ENCODE measurements around the gene MB. TPM values are rescaled to one million over a fixed set of nuclear protein-coding genes. Genes with fewer than 3 reads are reported as not detected.

MB gene
- total RNA-seq, 4 donors from 2014 or later: 2.2 to 23.4 (median 9.6) TPM

DNA sequence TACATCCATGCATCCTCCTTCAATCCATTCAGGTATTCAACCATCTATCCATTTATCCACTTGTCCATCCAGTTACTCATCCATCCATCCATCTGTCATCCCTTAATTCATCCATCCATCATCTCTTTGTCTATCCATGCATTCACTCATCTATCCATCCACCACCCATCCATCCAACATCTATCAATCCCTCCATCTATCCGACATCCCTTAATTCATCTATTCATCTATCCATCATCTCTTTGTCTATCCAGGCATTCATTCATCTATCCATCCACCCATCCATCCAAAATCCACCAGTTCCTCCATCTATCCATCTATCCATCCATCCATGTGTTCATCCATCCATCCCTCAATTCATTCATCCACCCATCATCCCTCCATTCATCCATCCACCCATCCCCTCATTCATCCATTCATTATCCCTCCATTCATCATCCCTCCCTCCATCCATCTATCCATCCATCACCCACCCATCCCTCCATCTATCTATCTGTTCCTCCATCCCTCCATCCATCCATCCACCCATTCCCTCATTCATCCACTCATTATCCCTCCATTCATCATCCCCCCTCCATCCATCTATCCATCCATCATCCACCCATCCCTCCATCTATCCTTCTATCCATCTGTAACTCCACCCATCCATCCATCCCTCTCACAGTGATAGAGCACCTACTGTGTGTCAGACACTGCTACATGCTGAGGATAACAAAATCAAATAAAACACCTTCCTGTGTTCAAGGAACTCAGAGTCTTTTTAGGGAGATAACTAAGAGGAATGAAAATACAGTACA is 1.5 kb upstream of the MB start:
- no peak overlapping the region for H3K4me3 ChIP-seq (ENCODE audit: low read depth, poor library complexity, severe bottlenecking)
- WGBS, 2 donors: 94 to 97% methylated on average over 1 of the region's 1 CpG
- intact Hi-C loops (cut with DNase I; ENCODE audit: low total_unique reads): no loop called here
- no peak for TF ChIP-seq POLR2A (IDR thresholded peaks at IDR 0.05)
- TF ChIP-seq, protein P1, sequence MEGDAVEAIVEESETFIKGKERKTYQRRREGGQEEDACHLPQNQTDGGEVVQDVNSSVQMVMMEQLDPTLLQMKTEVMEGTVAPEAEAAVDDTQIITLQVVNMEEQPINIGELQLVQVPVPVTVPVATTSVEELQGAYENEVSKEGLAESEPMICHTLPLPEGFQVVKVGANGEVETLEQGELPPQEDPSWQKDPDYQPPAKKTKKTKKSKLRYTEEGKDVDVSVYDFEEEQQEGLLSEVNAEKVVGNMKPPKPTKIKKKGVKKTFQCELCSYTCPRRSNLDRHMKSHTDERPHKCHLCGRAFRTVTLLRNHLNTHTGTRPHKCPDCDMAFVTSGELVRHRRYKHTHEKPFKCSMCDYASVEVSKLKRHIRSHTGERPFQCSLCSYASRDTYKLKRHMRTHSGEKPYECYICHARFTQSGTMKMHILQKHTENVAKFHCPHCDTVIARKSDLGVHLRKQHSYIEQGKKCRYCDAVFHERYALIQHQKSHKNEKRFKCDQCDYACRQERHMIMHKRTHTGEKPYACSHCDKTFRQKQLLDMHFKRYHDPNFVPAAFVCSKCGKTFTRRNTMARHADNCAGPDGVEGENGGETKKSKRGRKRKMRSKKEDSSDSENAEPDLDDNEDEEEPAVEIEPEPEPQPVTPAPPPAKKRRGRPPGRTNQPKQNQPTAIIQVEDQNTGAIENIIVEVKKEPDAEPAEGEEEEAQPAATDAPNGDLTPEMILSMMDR (IDR thresholded peaks at IDR 0.05): no peak
- no peak for DNase-seq (ENCODE audit: low spot score in 2 of 2)

DNA sequence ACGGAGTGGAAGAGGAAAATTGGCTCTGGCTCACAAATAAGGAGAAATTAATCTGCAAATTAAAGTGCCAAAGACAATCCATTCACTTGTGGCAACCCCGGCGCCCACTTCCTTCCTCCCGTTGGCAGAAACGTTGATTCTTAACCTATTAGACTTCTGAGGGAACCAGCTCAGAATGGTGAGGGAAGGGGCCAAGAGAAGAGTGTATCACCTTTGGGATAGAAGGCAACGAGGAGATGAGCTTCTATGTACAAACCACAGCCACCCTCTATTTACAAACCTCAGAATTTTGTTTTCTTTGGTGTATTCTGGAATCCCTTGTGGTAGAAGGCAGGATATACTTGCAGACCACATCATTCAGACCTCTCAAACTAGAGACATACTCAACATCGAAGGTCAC is 1.1 kb downstream of the MB start:
- TF ChIP-seq, protein P1 (IDR thresholded peaks at IDR 0.05): no peak
- TF ChIP-seq POLR2A (IDR thresholded peaks at IDR 0.05): no peak
- 71 to 76% methylated on average over 7 of the region's 7 CpGs for WGBS, 2 donors
- DNase-seq (ENCODE audit: low spot score in 2 of 2): no peak
- intact Hi-C loops (cut with DNase I; ENCODE audit: low total_unique reads): no loop called here
- H3K4me3 ChIP-seq (ENCODE audit: low read depth, poor library complexity, severe bottlenecking): no peak overlapping the region

DNA sequence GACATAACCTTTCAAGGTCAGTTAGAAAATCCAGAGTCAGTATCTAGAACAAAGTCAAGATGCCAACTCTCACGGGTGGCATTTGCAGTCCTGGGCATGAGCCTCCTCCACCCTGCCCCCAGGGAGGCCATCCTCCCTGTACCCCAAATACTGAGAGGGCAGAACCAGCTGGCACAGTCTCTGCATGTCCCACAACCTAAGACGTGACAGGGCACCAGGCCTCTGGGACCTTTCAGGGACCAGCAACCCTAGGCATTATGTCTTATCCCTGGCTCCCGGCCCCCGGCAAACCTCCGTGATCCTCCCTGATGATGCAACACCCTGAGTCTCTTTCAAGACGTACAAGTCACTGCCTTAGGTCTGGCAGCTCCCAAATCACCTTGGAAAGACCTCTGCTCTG is 2.0 kb downstream of the MB start:
- WGBS, 2 donors: 45 to 54% methylated on average over 6 of the region's 6 CpGs
- H3K4me3 ChIP-seq (ENCODE audit: low read depth, poor library complexity, severe bottlenecking): no peak overlapping the region
- DNase-seq (ENCODE audit: low spot score in 2 of 2): no peak
- TF ChIP-seq POLR2A (IDR thresholded peaks at IDR 0.05): no peak
- TF ChIP-seq, protein P1 (IDR thresholded peaks at IDR 0.05): no peak
- intact Hi-C loops (cut with DNase I; ENCODE audit: low total_unique reads): no loop called here

- DNase-seq (ENCODE audit: low spot score in 2 of 2): no peak
- TF ChIP-seq POLR2A (IDR thresholded peaks at IDR 0.05): no peak
- TF ChIP-seq, protein P1 (IDR thresholded peaks at IDR 0.05): no peak
- 96 to 99% methylated on average over 2 of the region's 2 CpGs for WGBS, 2 donors
- intact Hi-C loops (cut with DNase I; ENCODE audit: low total_unique reads): no loop called here
- no peak overlapping the region for H3K4me3 ChIP-seq (ENCODE audit: low read depth, poor library complexity, severe bottlenecking)
Observed at GRCh38 chr22:35614404-35614803, 2.7 kb downstream of the MB start.

DNA sequence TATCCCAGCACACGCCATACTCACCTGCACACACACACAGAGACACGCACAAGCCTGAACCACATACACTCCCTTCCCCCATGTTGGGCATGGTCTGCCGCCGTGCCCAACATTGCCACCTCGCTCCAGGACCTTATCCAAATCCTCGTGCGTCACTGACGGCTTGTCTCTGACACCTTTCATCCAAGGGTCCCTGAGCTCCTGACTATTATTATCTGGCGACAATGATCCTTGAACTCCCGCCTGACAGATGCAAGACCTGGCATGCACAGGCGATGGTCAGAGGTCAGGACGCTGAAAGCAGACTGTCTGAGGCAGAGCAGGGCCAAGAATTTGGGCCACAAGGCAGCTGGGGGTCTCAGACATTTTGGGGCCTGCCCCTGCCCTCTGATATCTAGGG is 4.2 kb downstream of the MB start:
- TF ChIP-seq, protein P1 (IDR thresholded peaks at IDR 0.05): no peak
- no peak for TF ChIP-seq POLR2A (IDR thresholded peaks at IDR 0.05)
- 89 to 90% methylated on average over 12 of the region's 12 CpGs for WGBS, 2 donors
- no peak for DNase-seq (ENCODE audit: low spot score in 2 of 2)
- intact Hi-C loops (cut with DNase I; ENCODE audit: low total_unique reads): no loop called here
- H3K4me3 ChIP-seq (ENCODE audit: low read depth, poor library complexity, severe bottlenecking): no peak overlapping the region

Data from lower leg skin (tissue), 4 donors.